Head of caudate nucleus (tissue), 42 donors: Measurements from ENCODE around the gene SKIC3.

Experiments used
- DNase-seq, 42 donors: peaks; one replicate each; pipeline versions ENCODE4 v3.0.0 to v3.0.0-alpha.2; 2020 to 2021; ENCODE audit warnings: mixed read lengths in 7 of 42
- intact Hi-C: fragments of 100-400 bp; cut with DNase I; formaldehyde crosslinking; loops from one replicate; pipeline ENCODE4 v1.15.0; 2022

SKIC3 gene

DNA sequence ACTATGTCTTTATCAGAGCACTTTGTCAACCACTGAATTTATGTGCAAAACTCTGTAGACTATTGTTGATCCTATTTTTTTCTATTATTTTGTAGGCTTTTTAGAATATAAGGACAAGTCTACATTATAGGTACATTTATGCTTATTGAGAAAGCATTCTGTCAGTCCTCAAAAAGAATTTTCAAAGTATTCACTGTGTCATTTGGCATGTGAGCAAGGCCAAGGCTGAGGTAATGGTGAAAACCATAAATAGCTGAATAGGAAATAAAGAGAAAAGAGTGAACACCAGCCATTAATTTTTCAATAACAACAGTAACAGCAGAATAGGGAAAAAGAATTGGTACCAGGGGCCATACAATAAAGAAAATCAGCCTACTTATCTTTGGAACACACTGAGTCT lies 21.0 kb downstream of the SKIC3 start:
- DNase-seq: no peak
- intact Hi-C loops: no loop called here

DNA sequence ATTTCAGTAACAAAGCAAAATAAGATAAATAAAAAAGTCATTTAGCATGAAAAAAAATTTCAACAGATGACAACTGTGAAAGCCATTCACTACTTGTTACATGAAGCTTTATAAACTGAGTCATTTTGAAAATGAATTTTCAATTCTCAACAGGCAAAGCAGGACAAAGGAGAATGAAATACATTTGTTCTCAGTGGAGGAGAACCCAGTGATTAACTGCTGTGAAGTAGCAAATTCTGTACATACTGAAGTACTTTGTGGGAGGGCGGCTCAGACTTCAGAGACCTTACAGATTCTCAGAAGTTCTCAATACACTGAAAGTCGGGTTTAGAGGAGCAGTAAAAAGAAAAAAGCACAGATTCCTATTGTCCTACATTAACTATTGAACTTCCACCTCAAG lies 21.7 kb downstream of the SKIC3 start:
- DNase-seq: no peak
- intact Hi-C loops: no loop called here

DNA sequence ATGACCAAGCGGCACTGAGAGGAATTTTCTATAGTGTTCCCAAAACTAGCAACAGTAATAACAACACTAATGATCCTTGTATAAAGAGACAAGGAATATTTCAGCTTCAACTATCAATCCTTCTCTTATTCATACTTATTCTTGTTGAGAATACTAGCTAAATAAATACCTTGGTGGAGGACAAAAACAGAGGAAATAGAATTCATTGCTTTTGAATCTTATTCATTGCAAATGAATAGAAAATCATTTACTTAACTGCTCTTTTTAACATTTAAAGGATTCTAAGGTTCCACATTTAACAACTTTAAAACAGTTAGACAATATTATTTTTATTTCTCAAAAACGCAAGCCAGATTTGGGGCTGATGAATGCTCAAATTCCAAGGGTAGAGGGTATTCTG lies 22.4 kb downstream of the SKIC3 start:
- no peak for DNase-seq
- intact Hi-C loops: no loop called here

DNA sequence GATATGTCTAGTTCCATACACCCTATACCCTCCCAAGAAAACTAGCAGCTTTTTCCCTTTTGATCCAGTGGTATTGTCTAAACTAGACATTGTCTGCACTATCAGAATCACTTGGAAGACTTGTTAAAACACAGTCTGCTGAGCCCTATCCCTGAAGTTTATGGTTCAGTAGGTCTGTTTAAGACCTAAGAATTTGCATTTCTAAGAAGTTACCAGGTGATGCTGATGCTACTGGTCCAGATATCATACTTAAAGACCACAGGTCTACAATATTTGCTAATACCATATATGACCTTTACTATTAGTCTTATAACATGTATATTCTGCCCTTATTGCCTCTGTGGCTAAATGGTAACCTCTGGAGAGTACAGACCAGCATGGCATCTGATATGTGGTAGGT lies 23.3 kb downstream of the SKIC3 start:
- no peak for DNase-seq
- intact Hi-C loops: no loop called here

DNA sequence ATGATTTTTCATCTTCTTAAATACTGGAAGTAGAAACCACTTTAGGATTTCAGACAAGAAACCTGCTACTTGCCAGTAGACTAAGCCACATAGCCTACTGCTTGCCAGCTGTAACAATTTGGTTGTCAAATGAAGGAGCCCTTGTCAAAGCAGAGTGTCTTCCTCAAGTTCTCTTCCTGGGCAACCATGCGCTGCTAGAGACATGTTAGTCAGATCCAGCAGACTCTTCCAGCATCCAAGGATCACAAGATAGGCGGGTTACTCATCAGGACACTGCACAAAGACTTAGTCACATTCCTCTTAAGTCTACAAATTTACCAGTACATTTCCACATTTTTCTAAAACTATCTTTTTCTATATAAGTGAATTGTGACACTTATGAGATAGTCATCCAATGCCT lies 24.4 kb downstream of the SKIC3 start:
- DNase-seq: peak in 27 of 42 donors; percentile 0 to 77 (median 37)
- intact Hi-C loops: no loop called here

DNA sequence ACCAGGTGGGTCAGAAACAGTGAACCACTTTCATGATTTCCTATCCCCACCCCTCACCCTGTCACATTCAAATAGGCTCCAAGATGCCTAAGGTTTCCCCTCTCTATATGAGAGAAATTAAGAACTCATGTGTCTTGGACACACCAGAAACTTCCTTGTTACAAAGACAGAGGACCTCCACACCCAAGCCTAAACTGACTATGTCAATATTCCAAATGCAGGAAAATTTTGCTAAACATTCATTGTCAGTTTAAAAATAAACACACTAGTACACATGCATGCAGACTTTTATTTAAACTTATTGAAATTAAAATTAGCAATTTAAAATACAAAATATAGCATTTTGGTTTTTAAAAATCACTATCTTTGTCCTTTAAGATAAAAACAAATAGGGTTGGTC lies 26.2 kb downstream of the SKIC3 start:
- intact Hi-C loops: no loop called here
- no peak for DNase-seq

DNA sequence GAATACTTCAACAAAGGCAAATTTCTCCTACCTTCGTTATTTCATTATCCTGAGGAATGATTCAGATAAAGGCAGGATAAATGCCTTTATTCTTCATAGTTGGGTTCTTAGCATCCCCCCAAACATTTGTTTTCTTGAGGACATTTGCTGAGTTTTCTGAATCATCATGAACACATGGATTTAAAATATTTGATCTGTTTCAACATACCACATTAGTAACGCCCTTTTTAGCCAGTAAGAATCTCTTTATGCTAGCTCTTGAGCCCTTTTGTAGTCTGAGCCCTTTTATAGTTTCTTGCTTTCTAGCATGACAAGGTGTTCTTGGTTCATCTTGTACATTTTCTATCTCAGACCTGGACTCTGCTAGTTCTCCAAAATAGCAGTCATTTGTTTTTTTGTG lies 27.9 kb downstream of the SKIC3 start:
- intact Hi-C loops: no loop called here
- DNase-seq: no peak

DNA sequence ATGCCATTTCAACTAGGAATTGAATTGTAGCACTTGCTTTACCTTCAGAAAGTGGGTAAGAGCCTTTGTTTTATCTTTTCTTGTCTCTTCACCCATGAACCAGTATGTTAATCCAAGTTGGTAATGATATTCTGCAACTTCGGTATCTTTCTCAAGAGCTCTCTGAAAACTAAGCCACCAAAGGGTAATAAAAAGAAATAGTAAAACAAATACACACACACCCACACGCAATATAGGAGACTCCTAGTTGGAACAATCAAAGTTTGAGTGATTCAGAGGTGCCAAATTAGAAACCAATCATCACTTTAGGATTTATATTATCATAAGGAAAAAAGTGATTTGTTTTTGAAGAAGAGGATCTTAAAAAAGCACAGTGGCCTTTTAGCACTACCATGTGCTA lies 30.4 kb downstream of the SKIC3 start:
- DNase-seq: no peak
- intact Hi-C loops: no loop called here

DNA sequence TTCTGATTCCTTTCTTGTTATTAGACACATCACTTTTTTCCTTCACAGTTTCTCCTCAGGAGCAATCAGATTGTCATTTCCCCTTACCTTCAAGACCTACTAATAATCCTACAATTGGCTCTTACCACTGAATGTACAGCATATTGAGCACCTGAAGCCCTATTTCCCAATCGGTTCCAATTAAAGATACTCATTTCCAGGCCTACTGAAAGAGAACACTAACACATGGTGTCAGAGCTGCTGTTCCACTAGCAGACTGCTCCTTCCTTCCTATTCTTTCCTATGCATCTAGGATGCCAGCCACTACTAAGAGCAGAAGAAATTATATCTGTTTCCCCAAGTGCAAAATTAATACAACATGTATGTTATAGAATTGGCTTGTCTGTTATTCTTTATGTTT lies 34.6 kb downstream of the SKIC3 start:
- DNase-seq: no peak
- intact Hi-C loops: no loop called here

DNA sequence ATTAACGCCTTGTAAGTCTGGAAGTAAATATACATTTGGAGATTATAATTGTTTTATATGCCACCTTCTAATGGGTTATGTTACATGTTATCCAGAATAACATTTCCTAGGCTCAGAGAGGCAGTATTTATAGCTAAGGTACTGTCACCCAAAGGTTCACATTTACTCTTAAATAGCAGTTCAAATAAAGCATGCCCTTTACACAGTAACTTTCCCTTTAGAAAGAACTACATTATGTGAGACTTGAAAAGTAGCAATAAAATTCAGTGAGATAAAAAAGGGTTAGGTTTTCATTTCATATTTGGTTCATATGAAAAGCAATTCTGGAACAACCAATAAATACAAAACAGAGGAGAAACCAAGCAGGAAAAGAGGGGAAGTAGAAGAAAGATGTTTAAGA lies 35.1 kb downstream of the SKIC3 start:
- intact Hi-C loops: no loop called here
- no peak for DNase-seq

DNA sequence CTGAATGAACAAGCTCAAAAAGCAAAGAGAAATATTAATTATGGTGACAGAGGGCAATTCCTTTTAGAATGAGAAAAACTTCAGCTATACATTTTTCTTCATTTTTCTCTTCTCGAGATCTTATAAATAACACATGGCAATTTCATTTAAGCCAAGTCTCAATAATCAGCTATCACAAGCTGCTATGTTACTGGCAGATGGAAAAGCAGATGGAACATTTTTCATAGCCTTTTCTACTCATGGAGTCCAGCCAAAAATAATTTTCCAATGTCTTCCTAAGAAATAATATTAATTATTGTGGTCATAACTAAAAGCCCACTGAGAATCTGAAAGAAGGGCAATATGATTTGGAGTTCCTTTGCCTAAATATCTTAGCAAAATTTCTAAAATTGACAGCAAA lies 35.6 kb downstream of the SKIC3 start:
- intact Hi-C loops: no loop called here
- DNase-seq: no peak

DNA sequence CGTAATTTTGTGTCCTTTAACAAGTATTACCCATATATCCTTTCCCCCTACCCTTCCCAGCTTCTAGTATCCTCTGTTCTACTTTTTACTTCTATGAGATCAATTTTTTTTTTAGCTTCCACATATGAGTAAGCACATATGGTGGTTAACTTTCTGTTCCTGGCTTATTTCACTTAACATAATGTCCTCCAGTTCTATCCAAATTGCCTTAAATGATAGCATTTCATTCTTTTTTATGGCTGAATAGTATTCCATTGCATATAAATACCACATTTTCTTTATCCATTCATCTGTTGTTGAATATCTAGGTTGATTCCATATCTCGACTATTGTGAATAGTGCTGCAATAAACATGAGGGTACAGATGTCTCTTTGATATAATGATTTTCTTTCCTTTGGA lies 36.4 kb downstream of the SKIC3 start:
- intact Hi-C loops: no loop called here

DNA sequence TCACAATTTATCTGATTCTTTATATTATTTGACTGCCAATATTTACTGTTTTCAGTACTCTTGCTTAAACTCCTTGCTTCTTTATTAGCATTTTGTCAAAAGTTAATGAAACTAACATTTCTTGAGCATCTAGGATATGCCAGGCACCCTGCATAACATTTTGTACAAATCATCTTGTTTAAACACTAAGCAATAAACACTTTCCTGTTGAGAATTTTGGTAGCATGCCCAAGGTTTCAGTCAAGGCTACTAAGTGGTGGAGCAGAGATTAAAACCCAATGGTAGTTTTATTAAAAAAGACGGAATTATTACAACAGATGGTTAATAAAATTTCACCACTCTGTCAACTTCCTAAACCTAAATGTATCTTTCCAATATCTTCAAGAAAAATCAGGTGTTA lies 43.2 kb downstream of the SKIC3 start:
- no peak for DNase-seq
- intact Hi-C loops: no loop called here

More for the DNA sequence above, 36.4 kb downstream of the SKIC3 start:
- DNase-seq: no peak

DNA sequence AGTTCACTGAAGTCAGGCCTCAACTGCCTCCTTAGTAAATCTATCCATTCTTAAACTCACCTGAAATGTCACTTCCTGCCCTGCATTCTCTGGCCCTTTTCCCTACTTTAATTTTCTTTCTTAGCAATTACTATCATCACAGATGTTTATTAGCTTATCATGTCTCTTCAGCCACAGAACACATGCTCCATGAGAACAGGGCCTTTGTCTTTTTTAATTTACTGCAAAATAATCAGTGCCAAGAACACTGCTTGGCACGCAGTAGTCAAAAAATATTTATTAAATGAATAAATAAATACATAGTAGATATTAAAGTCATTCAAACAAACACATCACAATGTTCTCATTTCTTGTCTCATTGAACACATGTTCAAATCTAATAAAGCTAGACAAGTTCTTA lies 46.2 kb downstream of the SKIC3 start:
- DNase-seq: no peak
- intact Hi-C loops: no loop called here
